HL-60/S4 treated with phorbol 12-myristate 13-acetate at 8.2 ng/mL for 4 days and 3 days (cell line): ENCODE data around the gene ABCC1.

Source experiments
- in situ Hi-C: fragments of 300-500 bp; cut with MboI; formaldehyde crosslinking; loops from 2 replicates; pipeline ENCODE4 v1.15.0; 2022; ENCODE audit warnings: low sequenced_read_pairs

ABCC1 gene

DNA sequence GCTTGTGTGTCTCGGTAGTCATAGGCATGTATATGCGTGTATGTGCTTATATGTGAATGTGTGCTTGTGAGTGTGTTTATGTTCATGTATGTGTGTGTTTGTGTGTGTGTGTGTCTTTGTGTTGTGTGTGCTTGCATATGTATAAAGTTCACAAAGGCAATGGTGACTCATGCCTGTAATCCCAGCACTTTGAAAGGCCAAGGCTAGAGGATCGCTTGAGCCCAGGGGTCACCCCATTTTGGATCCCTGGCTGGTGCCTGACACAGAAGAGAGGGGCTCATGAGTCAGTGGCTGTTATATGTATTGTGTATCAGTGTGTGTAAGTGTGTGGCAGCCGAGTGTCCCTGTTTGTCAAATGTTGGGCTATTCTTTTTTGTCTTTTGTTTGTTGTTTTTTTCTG is 69.3 kb downstream of the ABCC1 start:
- in situ Hi-C loops, result no loop called here

DNA sequence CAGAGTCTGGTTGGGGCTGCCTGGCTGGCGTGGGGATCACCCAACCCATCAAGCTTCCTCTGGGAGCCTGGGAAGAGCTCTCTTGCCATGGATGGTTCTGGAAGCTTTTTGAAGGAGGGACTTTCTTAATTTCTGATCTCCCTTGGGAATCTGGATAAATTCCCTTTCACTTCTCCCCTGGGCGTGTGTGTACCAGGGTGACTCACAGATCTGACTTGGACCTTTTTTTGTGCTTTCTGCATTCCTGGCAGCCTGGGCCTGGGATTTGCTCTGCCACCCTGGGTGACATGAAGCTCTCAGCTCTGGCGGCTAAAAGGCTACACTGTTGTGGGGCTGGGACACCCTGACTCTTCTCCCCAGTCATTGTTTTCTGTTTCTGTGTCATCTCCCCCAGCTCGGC is 70.1 kb downstream of the ABCC1 start:
- in situ Hi-C loops, result no loop called here

DNA sequence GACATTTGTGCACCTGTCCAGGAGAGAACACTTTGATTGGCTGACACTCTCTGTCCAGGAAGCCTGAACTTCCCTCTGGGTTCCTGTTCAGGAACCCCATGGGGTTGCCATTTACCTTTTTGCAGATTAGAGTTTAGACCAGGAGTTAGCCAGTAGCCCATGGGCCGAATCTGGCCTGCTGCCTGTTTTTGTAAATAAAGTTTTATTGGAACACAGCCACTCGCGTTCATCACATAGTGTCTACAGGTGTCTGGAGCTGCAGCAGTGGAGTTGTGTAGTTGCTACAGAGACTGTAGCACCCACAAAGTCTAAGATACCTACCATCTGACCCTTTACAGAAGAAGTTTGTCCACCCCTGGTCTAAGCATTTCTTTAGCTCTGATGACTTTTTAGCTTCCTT is 70.9 kb downstream of the ABCC1 start:
- in situ Hi-C loops, result no loop called here

DNA sequence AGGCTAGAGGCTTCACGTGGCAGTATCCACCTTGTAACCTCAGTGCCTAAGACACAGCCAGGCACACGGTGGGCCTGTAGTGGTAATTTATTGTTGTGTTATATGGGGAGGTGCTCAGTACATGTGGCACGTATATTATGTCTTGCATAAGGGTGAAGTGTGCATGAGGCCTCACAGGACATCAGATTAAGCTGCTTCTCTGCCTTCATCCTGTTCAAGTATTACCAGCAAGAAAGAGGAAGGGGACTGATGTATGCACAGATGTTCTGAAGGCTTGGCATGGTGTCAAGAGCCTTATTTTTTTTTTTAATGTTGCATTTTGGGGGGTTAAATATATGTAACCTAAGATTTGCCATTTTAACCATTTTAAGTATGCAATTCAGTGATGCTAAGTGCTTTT is 71.6 kb downstream of the ABCC1 start:
- in situ Hi-C loops, result no loop called here

DNA sequence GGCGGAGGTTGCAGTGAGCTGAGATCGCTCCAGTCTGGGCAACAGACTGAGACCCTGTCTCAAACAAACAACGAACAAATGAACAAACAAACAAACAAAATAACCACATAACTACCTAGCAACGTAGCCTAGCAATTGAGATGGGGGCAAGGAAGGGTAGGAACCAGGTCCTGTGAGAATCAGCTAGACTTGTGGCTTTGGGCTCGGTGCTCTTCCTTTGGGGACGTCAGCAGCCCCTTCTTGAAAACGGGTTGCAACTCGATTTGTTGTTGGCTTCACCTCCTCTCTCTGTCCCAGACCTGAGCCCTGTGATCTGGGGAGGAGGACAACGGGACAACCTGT is 72.2 kb downstream of the ABCC1 start:
- in situ Hi-C loops, result no loop called here

DNA sequence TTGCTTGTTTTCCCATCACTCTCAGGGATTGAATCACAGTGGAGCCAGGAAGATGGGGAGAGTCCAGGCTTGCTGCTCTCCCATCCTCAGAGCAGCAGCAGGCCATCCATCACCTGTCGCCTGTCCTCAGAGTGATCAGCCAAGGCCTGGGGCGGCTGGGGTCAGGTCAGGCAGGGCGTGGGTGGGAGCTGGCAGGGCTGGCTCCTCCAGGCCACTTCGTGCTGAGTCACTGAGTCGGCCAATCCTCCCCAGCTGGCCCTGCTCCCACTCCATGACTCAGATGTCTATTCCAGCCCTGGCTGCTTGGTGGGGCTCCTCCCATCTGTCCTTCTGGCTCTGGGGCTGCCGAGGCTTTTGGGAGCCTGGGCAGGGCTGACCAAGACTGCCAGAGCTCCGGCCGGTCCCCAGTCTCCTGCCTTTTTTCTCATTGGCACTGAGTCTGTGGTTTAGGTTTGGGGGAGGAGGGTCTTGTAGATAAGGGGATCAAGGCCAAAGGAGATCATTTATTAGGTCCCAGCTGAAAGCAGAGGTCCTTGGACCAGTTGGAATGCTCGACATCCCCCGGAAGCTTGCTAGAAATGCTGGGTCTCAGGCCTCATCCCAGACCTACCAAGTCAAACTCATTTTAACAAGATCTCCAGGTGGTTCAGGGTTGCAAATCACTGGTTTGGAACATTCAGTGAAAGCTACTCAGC is 72.7 kb downstream of the ABCC1 start:
- in situ Hi-C loops, result no loop called here

DNA sequence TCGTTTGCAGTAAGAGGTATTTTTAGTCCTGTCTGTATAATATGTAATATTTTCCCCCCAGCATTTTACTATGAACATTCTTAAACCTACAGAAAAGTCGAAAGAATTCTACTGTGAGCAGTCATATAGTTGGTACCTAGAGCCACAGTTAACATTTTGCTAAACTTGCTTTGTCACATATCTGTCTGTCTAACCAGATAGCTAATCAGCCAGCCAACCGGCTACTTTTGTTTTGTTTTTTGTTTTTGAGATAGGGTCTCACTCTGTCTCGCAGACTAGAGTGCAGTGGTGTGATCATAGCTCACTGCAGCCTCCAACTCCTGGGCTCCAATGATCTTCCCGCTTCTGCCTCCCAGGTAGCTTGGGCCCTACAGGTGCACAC is 73.3 kb downstream of the ABCC1 start:
- in situ Hi-C loops, result no loop called here

DNA sequence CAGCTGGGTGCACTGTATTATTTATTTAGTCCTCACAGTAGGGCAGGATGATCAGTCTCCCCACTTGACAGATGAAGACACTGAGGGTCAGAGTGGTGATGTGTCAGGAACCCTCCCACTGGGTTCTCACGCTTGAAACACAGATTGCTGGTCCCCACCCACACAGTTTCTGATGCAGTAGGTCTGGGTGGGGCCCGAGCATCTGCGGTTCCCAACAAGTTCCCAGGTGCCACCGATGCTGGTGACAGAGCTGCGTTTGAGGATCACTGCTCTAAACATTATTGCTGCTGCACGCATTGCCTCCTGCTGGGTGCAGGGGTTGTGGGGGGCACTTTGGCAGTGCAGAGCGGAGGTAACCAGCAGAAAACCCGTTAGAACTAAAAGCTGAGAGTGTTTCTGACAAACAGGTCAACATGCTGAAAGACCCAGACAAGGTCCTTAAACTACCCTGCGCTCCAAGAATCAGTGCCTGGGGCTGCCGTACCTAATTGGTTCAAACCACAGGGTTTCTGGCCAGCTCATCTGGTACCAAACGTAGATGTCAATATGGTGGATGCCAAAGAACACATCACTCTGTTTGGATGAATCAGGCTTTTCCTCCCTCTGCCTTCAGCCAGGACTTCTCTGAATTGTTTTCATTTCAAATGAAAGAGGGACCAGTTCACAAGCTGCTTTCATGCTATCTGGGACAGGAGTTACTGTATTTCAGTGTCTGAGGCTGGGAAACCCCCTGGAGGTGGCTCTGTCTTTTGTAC is 76.0 kb downstream of the ABCC1 start:
- in situ Hi-C loops, result no loop called here

DNA sequence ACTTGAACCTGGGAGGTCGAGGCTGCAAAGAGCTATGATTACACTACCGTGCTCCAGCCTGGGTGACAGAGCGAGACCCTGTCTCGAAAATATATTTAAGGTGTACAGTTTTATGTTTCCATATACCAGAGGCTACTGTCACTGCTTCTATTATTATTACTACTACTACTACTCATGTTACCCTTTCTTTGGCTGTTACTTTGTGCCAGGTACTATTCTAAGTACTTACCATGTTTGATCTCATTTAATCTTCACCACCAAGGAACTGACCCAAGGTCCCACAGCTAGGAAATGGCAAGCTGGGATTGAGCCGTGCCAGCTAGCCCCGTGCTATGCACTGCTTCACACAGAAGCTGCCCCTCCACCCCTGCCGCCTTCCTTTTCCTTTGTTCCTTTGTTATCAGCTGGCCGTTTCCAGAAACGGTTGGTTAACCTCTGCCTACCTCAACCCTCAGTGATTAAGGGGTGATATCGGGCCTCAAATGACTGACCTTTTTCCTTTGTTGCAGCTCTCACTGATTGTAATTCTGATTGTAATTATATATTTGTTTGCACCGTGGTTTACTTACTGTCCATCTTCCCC is 78.4 kb downstream of the ABCC1 start:
- in situ Hi-C loops, result no loop called here

DNA sequence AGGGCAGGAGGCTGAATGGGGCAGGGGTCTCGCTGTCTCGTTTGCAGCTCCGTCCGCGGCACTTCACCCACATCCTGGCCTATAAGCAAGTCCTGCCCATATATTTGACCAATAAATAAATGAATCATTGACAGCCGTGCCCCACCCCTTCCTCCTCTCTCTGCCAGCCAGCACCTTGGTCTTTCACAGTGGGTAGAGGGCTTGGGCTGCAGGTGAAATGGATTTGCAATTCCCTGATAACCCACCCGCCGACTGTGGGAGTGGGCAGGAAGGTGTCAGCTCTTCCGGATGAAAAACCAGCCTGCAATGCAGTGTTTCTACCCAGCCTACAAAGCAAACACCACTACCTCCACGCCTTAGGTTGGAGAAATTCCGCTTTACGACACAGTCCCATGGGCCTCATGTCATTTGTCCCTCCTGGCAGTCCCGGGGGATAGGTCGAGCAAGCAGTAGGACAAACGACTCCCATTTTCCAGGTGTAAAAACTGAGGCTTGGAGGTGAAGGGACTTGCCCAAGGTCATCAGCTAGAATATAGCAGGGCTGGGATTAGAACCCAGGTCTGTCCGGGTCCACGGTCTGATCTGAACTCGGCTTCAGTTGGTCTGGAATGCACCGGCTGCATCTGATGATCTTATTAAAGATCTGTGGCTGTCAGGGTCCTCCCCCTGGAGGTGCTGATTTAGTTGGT is 79.0 kb downstream of the ABCC1 start:
- in situ Hi-C loops, result no loop called here

DNA sequence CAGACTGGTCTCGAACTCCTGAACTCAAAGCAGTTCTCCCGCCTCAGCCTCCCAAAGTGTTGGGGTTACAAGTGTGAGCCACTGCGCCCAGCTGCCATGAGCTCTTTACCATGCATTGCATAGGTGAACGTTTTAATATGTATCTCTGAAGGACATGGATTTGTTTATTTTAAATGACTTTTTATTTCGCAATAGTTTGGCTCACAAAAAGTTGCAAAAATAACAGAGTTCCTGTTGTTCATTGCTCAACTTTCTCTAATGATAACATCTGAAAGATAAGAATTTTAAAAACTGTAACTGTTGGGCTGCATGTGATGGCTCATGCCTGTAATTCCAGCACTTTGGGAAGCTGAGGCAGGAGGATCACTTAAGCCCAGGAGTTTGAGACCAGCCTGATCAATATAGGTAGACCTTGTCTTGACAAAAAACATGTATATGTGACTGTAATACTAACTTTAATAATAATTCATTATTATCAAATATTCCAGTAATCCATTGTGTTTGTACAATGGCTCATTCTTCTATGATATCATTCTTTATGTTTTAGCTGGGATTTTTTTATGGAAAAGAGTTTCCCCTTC is 80.1 kb downstream of the ABCC1 start:
- in situ Hi-C loops, result no loop called here

DNA sequence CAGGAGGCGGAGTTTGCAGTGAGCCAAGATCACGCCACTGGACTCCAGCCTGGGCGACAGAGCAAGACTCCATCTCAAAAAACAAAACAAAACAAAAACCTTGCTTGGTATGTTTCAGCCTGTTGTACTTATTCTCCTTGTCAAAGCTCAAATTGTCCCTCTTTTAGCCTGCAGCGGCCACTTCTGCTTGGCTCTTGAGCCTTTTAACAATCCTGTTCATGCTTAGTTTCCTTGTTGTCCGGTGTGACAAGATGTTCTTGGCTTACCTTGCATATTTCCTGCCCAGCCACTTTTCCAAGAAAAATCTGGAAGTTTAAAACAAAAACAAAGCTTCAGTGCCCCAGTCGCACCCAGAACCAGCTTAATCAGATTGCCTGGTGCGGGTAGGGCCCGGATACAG is 81.0 kb downstream of the ABCC1 start:
- in situ Hi-C loops, result no loop called here

DNA sequence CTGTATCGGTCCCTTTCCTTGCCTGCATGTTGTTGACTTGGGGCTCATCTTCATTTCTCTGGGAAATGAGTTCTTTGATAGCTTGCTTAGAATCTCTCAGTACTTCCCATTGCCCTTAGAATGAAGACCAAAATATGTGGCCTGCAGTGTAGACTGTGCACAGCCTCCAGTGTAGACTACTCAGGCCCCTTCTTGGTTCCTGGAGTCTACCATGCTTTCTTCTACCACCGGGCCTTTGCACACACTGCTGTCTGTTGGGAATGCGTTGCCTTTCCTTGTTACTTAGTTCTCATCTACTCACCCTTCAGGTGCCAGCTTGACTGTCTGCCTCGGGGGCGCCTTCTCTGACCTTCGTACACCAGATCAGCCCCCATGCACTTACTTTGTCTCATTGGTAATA is 82.0 kb downstream of the ABCC1 start:
- in situ Hi-C loops, result no loop called here

DNA sequence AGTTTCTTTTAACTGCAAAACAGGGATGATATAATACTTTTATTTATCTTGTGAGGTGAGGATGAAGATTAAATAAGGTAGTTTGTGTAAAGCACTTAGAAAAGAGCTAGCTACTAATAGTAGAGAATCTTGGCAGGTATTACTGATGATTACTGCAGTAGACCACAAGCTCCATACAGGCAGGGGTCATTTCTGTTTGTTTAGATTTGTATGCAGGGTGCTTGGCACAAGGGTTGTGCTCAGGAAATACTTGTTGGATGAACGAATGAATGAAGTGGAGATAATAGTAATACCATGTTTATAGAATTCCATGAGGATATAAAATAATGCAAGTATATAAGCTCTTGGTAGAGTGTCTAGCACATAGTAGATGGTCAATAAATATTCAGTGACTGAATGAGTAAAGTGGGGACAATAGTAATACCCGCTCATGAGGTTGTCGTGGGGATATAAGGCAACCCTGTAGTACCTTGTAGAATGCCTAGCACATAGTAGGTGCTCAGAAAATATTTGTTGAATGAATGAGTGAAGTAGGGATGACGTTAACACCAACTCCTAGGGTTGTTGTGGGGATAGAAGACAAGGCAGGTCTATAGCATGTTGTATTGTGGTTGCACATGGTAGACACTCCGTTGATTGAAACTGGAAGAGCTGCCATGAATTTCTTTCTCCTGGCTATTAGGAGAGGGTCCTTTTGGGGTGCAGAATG is 83.0 kb downstream of the ABCC1 start:
- in situ Hi-C loops, result no loop called here

DNA sequence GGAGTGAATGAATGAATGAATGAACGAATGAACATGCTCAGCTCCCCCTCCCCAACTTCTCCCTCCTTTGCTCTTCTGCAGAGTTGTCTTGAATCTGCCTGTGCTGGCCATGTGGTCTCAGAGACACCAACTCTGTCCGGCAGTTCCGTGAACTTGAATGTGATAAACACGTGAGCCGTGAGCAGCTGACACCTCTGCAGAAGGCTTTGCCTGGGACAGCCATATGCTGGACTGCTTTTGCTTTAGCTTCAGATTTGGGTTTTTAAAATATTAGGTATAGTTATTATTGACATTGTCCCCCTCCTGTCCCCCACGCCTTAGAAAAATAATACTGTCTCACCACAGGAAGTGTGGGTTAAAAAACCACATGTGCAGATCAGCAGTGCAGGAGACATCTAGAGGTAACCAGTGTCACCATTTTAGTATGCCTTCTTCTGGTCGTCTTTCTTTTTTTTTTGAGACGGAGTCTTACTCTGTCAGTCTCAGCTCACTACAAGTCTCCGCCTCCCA is 83.8 kb downstream of the ABCC1 start:
- in situ Hi-C loops, result no loop called here

DNA sequence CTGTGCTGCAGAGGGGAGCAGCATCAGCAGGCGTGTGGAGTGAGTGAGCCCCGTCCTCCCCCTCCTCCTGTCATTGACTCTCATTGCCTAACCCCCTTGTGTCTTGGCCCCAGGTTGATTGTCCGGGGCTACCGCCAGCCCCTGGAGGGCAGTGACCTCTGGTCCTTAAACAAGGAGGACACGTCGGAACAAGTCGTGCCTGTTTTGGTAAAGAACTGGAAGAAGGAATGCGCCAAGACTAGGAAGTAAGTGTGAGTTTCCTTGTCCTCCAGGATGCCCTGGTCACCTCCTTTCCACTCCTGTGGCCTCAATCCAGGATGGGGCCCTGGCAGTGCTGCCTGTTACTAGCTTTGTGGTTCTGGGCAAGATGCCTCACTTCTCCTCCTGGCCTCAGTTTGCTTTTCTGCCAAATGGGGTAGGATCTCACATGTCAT is 87.0 kb downstream of the ABCC1 start:
- in situ Hi-C loops, result no loop called here

DNA sequence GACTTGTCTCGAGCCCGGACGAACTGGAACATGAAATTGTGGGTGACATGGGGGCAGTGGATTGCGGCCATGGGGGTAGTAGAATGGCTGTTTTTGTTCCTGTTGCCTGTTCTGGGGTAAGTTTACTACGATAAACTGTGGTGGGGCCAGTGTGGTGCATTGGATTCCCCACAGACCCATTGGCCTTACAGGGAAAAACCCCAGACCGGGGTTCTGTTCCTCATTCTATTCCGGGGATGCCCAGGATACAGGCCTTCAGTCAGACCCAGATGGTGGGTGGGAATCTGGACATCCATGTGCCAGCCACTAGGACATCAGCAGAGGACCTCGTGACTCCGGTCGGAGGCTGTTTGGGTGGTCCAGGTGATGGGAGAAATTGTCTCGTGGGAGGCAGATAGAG is 88.1 kb downstream of the ABCC1 start:
- in situ Hi-C loops, result no loop called here

DNA sequence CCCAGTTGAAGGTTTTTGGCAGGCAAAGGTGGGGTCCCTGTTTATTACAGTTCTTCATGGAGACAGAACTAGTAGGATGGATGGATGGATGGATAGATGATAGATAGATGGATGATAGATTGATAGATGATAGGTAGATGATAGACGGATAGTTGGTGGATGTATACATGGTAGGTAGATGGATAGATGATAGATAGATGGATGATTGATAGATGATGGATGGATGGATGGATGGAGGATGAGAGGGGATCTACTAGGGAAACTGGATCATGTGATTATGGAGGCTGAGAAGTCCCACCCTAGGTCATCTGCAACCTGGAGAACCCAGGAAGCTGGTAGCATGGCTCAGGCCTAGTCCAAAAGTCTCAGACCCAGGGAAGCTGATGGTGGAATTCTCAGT is 88.6 kb downstream of the ABCC1 start:
- in situ Hi-C loops, result no loop called here

DNA sequence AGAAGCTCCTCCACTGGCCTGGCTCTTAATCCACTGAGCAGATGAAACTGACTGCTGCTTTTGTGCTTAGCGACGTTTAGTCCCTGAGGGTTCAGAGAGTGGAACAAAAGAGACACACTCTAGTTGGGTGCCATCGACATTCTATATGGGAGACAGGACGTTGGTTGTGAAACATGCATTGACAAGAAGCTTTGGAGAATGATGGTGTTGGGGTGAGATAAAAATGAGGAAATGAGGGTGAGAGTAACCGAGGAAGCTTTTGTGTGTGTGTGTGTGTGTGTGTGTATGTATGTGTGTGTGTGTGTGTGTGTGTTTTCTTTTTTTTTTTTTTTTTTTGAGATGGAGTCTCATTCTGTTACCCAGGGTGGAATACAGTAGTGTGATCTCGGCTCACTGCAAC is 89.5 kb downstream of the ABCC1 start:
- in situ Hi-C loops, result no loop called here

DNA sequence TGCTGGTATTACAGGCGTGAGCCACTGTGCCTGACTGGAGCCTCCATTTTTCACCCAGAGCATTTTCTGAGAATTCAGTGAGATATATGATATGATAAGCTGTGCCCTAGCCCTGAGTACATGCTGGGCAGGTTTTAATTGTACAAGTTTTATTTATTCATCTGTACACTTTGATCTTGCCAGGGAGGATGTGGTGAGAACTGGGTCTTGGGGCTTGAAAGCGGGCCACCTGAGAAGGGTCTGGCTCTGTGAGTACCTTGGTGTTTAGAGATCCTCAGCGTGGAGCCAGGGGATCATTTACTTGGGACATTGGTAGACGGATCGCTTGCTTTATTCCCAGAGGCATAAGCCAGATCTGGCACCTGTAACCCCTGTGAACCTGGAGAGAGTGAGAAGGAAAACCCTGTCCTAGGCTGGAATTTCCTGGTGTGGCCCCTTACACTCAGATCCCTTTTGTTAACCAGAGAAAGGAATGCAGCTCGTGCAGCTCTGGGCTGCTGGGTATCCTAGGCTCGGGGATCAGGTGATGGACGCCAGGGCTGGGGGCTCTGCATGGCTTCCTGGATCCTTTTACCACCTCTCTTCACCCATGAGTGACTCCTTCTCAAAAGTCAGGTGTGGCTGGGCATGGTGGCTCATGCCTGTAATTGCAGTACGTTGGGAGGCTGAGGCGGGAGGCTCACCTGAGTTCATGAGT is 91.9 kb downstream of the ABCC1 start:
- in situ Hi-C loops, result no loop called here
